22Rv1 (cell line): ENCODE results near the gene SETD1A.

Experiments
- CTCF ChIP-seq: fragments of 450-650 bp; IDR thresholded peaks from 2 replicates; pipeline ENCODE4 v1.5.1; 2017; ENCODE audit warnings: mild to moderate bottlenecking
- ZFX ChIP-seq: fragments of 450-650 bp; IDR thresholded peaks from 2 replicates; pipeline ENCODE4 v1.6.1; 2017; ENCODE audit warnings: antibody characterized with exemption, borderline replicate concordance

DNA sequence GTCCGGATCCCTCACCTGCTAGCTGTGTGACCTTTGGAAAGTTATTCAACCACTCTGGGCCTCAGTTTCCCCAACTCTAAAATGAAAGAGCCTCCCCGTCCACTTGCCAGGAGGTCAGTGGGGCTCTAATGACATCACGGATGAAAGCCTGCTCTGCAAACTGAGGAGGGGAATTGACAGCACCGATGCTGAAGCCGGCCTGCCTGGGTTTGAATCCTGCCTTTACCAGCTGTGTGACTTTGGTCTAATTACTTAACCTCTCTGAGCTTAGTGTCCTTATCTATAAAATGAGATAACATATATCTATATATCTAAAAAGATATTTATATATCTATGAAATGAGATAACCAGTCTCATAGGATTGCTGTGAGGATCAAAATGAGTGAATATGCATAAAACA is 51.0 kb downstream of the SETD1A start:
- TF ChIP-seq CTCF (no peak), ZFX (no peak)
